KMS-11 (cell line): ENCODE results near the gene GDF7.

Experiments
- H2AFZ ChIP-seq: fragments of 200-600 bp; sonication (generic); 2 replicates; pipeline ENCODE4 v1.6.1; 2016; ENCODE audit warnings: antibody characterized with exemption, mixed run types, low read depth
- H3K27ac ChIP-seq: fragments of 200-600 bp; sonication (generic); 2 replicates; pipeline ENCODE4 v1.6.1; 2016; ENCODE audit warnings: mild to moderate bottlenecking, mixed run types
- H3K27me3 ChIP-seq: fragments of 200-600 bp; sonication (generic); 2 replicates; pipeline ENCODE4 v1.6.1; 2017; ENCODE audit warnings: mild to moderate bottlenecking, low read depth, mixed run types, moderate library complexity; ENCODE audit not compliant: insufficient read depth
- H3K36me3 ChIP-seq: fragments of 200-600 bp; sonication (generic); 2 replicates; pipeline ENCODE4 v1.6.1; 2017; ENCODE audit warnings: mild to moderate bottlenecking, mixed run types; ENCODE audit not compliant: insufficient read depth
- H3K4me1 ChIP-seq: fragments of 200-600 bp; sonication (generic); 2 replicates; pipeline ENCODE4 v1.6.1; 2016; ENCODE audit warnings: mild to moderate bottlenecking, low read depth, mixed run types; ENCODE audit not compliant: poor library complexity, severe bottlenecking
- H3K4me2 ChIP-seq: fragments of 200-600 bp; sonication (generic); 2 replicates; pipeline ENCODE4 v1.7.0; 2016; ENCODE audit warnings: mild to moderate bottlenecking, mixed run types
- H3K4me3 ChIP-seq: fragments of 200-600 bp; sonication (generic); IDR thresholded peaks from 2 replicates; pipeline ENCODE4 v1.6.1; 2017; ENCODE audit warnings: low read depth, low read length, mixed read lengths; ENCODE audit not compliant: insufficient read depth
- H3K79me2 ChIP-seq: fragments of 200-600 bp; sonication (generic); 2 replicates; pipeline ENCODE4 v1.6.1; 2016; ENCODE audit warnings: low read depth, mixed run types; ENCODE audit not compliant: insufficient read depth
- H3K9ac ChIP-seq: fragments of 200-600 bp; sonication (generic); 2 replicates; pipeline ENCODE4 v1.6.1; 2016; ENCODE audit warnings: mild to moderate bottlenecking, mixed run types
- H4K20me1 ChIP-seq: fragments of 200-600 bp; sonication (generic); 2 replicates; pipeline ENCODE4 v1.6.1; 2016; ENCODE audit warnings: mild to moderate bottlenecking, mixed run types; ENCODE audit not compliant: insufficient read depth
- CTCF ChIP-seq: fragments of 200-600 bp; sonication (generic); conservative IDR thresholded peaks from 2 replicates; pipeline ENCODE4 v1.6.1; 2017; ENCODE audit warnings: low read depth, mild to moderate bottlenecking, antibody characterized with exemption, low read length, moderate library complexity, mixed read lengths

Gene GDF7

GRCh38 chr2:20697322-20697934 lies 30.5 kb downstream of the GDF7 start:
- Histone ChIP-seq H3K4me2 (no peak overlapping the region), H3K27ac (no peak overlapping the region), H3K9ac (no peak overlapping the region), H3K27me3 (no peaks in the 10 kb centered on the region), H4K20me1 (no peaks in the 10 kb centered on the region), H3K4me3 (no peak overlapping the region), H3K4me1 (no peaks in the 10 kb centered on the region), H3K36me3 (no peaks in the 10 kb centered on the region), H3K79me2 (no peaks in the 10 kb centered on the region), H2AFZ (no peak overlapping the region)
- no peak for TF ChIP-seq CTCF

GRCh38 chr2:20698916-20699613 lies 32.1 kb downstream of the GDF7 start:
- TF ChIP-seq CTCF, result no peak
- H3K27me3 ChIP-seq, result no peaks in the 10 kb centered on the region
- H4K20me1 ChIP-seq, result no peaks in the 10 kb centered on the region
- no peak overlapping the region for H3K9ac ChIP-seq
- no peak overlapping the region for H2AFZ ChIP-seq
- no peak overlapping the region for H3K4me3 ChIP-seq
- H3K27ac ChIP-seq, result no peak overlapping the region
- H3K4me2 ChIP-seq, result no peak overlapping the region
- no peaks in the 10 kb centered on the region for H3K79me2 ChIP-seq
- H3K4me1 ChIP-seq, result no peaks in the 10 kb centered on the region
- H3K36me3 ChIP-seq, result no peaks in the 10 kb centered on the region

- no peaks in the 10 kb centered on the region for H3K4me1 ChIP-seq
- H3K27ac ChIP-seq, result no peak overlapping the region
- TF ChIP-seq CTCF, result no peak
- H3K79me2 ChIP-seq, result no peaks in the 10 kb centered on the region
- no peaks in the 10 kb centered on the region for H3K27me3 ChIP-seq
- H4K20me1 ChIP-seq, result no peaks in the 10 kb centered on the region
- H3K9ac ChIP-seq, result no peak overlapping the region
- H3K4me3 ChIP-seq, result no peak overlapping the region
- no peak overlapping the region for H2AFZ ChIP-seq
- H3K4me2 ChIP-seq, result no peak overlapping the region
- H3K36me3 ChIP-seq, result no peaks in the 10 kb centered on the region
Measured at GRCh38 chr2:20702563-20702962, 35.6 kb downstream of the GDF7 start.

- no peak for TF ChIP-seq CTCF
- no peaks in the 10 kb centered on the region for H3K27me3 ChIP-seq
- H3K27ac ChIP-seq, result no peak overlapping the region
- no peak overlapping the region for H3K9ac ChIP-seq
- no peaks in the 10 kb centered on the region for H3K79me2 ChIP-seq
- no peaks in the 10 kb centered on the region for H3K36me3 ChIP-seq
- H2AFZ ChIP-seq, result no peak overlapping the region
- H3K4me2 ChIP-seq, result no peak overlapping the region
- no peaks in the 10 kb centered on the region for H3K4me1 ChIP-seq
- H3K4me3 ChIP-seq, result no peak overlapping the region
- no peaks in the 10 kb centered on the region for H4K20me1 ChIP-seq
Measured at GRCh38 chr2:20704886-20705285, 37.9 kb downstream of the GDF7 start.
